Right lobe of liver (tissue), 6 donors: Measurements from ENCODE around the gene RBM5. TPM values are rescaled to one million over a fixed set of nuclear protein-coding genes. Genes with fewer than 3 reads are reported as not detected.
A peak's percentile ranks its signal among the peaks of the same experiment; 100 is the strongest.
"Not testable (repeated sequence)": the region's sequence is repeated elsewhere in the genome, so short reads cannot be mapped to it uniquely, and the experiment has no call there.

Source experiments
- ATAC-seq, 4 donors: fragments of 200-7000 bp; cut with Tn5 transposase; one replicate each; pipeline ENCODE4 v1.9.1; 2020; ENCODE audit warnings: mild to moderate bottlenecking in 4 of 4, moderate library complexity in 4 of 4
- DNase-seq, 3 donors: peaks; one replicate each; pipeline ENCODE4 v3.0.0-alpha.2; 2020
- H3K27ac ChIP-seq, 3 donors: fragments of 200-600 bp; one replicate each; pipeline ENCODE4 v1.8.0; 2022
- H3K27me3 ChIP-seq, 2 donors: fragments of 200-600 bp; one replicate each; pipeline ENCODE4 v1.8.0; 2022
- H3K36me3 ChIP-seq, 4 donors: fragments of 200-600 bp; sonication (generic) in 1 of 4; one replicate each; pipeline versions ENCODE4 v1.5.1 to v1.8.0; 2017 to 2022; ENCODE audit warnings: control low read depth in 1 of 4
- H3K4me1 ChIP-seq, 4 donors: fragments of 200-600 bp; sonication (generic) in 1 of 4; one replicate each; pipeline versions ENCODE4 v1.5.1 to v1.8.0; 2017 to 2022; ENCODE audit warnings: control low read depth in 1 of 4
- H3K4me3 ChIP-seq, 3 donors: fragments of 200-600 bp; one replicate each; pipeline ENCODE4 v1.8.0; 2022
- H3K9me3 ChIP-seq, 4 donors: fragments of 200-600 bp; sonication (generic) in 1 of 4; one replicate each; pipeline versions ENCODE4 v1.5.1 to v1.8.0; 2017 to 2022; ENCODE audit warnings: control low read depth in 1 of 4
- CTCF ChIP-seq, 4 donors: fragments of 200-600 bp in 3 of 4; fragments of 450-650 bp in 1 of 4; IDR thresholded peaks; one replicate each; pipeline versions ENCODE4 v1.5.1 to v1.8.0; 2016 to 2022; ENCODE audit warnings: antibody characterized with exemption in 4 of 4, mild to moderate bottlenecking in 2 of 4
- POLR2A ChIP-seq: fragments of 450-650 bp; IDR thresholded peaks from one replicate; pipeline ENCODE4 v1.6.1; 2017; ENCODE audit warnings: antibody characterized with exemption, mild to moderate bottlenecking
- WGBS: methylation state at CpG from one replicate; pipeline ENCODE4 v1.1.6; 2018; ENCODE audit warnings: low coverage, low lambda C conversion rate; ENCODE audit not compliant: insufficient coverage; ENCODE audit errors: missing lambda C conversion rate; 5-methylcytosine and 5-hydroxymethylcytosine counted together
- intact Hi-C, 2 donors: fragments of 100-400 bp; cut with DNase I; formaldehyde crosslinking; loops; one replicate each; pipeline versions ENCODE4 v1.11.2 to v1.14.1; 2022
- total RNA-seq, 6 experiments: library from RNA; depleted of rRNA in 2 of 6; stranded (reverse); fragments of >200 nt in 2 of 6; fragmentation: NEBNext Ultra II Directional in 3 of 6; extraction: Animal tissue kit (Norgen Biotek cat#: 25700) in 3 of 6; gene quantifications; one replicate each; pipeline versions ENCODE4 v1.1.0 to v1.2.4, GENCODE V29; 2016 to 2023
- donor health status: DM: no; HTN: yes; CAD: no.
- donor health status: DM: no; HTN: no; CAD: no.
- donor health status: DM: no; HTN: no; CAD: no.
- donor health status: DM: no; HTN: yes; CAD: no.
- donor health status: DM: no; HTN: yes; CAD: no.

The RBM5 gene
- total RNA-seq, 6 experiments from 2014 or later: 42.1 to 62.4 (median 46.4) TPM

DNA sequence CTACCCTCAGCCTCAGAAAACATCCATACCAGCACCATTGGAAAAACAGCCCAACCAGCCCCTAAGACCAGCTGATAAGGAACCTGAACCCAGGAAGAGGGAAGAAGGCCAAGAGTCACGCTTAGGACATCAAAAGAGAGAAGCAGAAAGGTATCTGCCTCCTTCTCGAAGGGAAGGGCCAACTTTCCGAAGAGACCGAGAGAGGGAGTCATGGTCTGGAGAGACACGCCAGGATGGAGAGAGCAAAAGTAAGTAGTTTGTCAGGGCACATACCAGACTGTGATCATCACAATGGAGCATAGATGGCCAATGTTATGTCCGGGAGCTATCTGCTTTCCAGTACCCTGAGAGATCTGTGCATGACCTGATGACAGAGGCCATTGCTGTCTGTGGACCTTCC lies 31.0 kb upstream of the RBM5 start:
- Histone ChIP-seq H3K27ac (no peak overlapping the region), H3K27me3 (no peaks in the 10 kb centered on the region), H3K9me3 (no peaks in the 10 kb centered on the region), H3K4me3 (no peak overlapping the region), H3K36me3 (peaks cover 0 to 66% (median 25%) of the 10 kb centered on the region in 4 donors), H3K4me1 (no peaks in the 10 kb centered on the region)
- intact Hi-C loops: no loop called here
- ATAC-seq (no peak), DNase-seq (no peak)
- TF ChIP-seq CTCF (IDR thresholded peaks at IDR 0.05): no peak
- TF ChIP-seq POLR2A: no peak
- 93% methylated on average over 4 of the region's 6 CpGs for WGBS

GRCh38 chr3:50068134-50068533 lies 20.6 kb upstream of the RBM5 start:
- ATAC-seq: no peak
- Histone ChIP-seq H3K4me1 (no peaks in the 10 kb centered on the region), H3K4me3 (no peak overlapping the region), H3K36me3 (peaks cover 0 to 94% (median 38%) of the 10 kb centered on the region in 4 donors), H3K27ac (no peak overlapping the region), H3K9me3 (no peaks in the 10 kb centered on the region), H3K27me3 (no peaks in the 10 kb centered on the region)
- DNase-seq: no peak
- TF ChIP-seq POLR2A (no peak), CTCF (IDR thresholded peaks at IDR 0.05) (no peak)
- intact Hi-C loops: no loop called here
- 100% methylated on average over 1 of the region's 2 CpGs for WGBS

DNA sequence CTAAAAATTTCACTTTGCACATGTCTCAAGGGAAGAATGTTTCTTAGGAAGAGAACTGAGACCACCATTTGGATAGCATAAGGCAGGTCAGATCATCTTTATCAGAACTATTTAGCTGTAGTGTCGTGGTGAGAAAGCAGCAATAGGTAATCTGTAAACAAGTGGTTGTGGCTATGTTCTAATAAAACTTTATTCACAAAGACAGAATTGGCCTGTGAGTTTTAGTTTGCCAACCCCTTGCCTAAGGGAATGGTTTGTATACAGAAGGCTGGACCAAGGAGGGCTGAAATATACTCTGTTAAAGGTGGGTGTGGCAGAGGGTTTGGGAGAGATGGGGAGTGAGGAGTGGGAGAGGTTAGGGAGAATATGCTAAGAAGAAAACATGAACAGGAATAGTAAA lies 10.6 kb upstream of the RBM5 start:
- no peak for DNase-seq
- 91% methylated on average over 1 of the region's 1 CpG for WGBS
- no peaks in the 10 kb centered on the region for H3K27me3 ChIP-seq
- H3K4me3 ChIP-seq: no peak overlapping the region
- no peak for ATAC-seq
- no peaks in the 10 kb centered on the region for H3K9me3 ChIP-seq
- TF ChIP-seq POLR2A (no peak), CTCF (IDR thresholded peaks at IDR 0.05) (no peak)
- no peaks in the 10 kb centered on the region for H3K4me1 ChIP-seq
- intact Hi-C loops: no loop called here
- H3K36me3 ChIP-seq: peaks cover 0 to 35% (median 8%) of the 10 kb centered on the region in 4 donors
- no peak overlapping the region for H3K27ac ChIP-seq

DNA sequence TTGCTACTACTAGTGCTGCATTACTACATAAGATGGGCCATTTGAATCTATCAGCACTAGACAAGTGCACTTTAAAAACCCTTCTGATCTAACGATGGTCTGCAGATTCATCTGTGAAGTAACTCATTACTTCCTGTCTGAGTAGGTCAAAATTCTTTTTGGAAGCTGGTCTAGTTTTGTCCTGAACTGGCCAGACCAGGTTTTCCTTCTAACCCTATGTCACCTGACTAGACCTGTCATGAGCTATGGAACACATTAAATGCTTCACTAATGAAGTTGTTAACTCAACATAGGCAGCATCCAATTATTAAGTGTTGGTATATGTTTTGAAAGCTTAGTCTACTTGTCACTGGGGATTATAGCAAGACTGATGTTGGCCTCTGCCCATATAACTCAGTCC lies 10.1 kb upstream of the RBM5 start:
- no peak for ATAC-seq
- H3K4me3 ChIP-seq: no peak overlapping the region
- H3K27me3 ChIP-seq: no peaks in the 10 kb centered on the region
- no peak for TF ChIP-seq CTCF (IDR thresholded peaks at IDR 0.05)
- TF ChIP-seq POLR2A: no peak
- no peaks in the 10 kb centered on the region for H3K4me1 ChIP-seq
- WGBS: 38% methylated on average over 1 of the region's 1 CpG
- no peak for DNase-seq
- H3K9me3 ChIP-seq: no peaks in the 10 kb centered on the region
- intact Hi-C loops: no loop called here
- H3K36me3 ChIP-seq: peaks cover 0 to 32% (median 8%) of the 10 kb centered on the region in 4 donors
- no peak overlapping the region for H3K27ac ChIP-seq

DNA sequence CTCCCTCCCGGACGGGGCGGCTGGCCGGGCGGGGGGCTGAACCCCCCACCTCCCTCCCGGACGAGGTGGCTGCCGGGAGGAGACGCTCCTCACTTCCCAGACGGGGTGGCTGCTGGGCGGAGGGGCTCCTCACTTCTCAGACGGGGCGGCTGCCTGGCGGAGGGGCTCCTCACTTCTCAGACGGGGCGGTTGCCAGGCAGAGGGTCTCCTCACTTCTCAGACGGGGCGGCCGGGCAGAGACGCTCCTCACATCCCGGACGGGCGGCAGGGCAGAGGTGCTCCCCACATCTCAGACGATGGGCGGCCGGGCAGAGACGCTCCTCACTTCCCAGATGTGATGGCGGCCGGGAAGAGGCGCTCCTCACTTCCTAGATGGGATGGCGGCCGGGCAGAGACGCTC lies 3.8 kb upstream of the RBM5 start:
- no CpG with 5 or more reads among the region's 33 CpGs for WGBS
- intact Hi-C loops, H3K27ac ChIP-seq, H3K36me3 ChIP-seq, ATAC-seq, H3K4me3 ChIP-seq, H3K27me3 ChIP-seq, H3K9me3 ChIP-seq, H3K4me1 ChIP-seq: not testable (repeated sequence)
- DNase-seq: peak in 1 of 3 donors; percentile 30
